K562 (cell line): ENCODE measurements around the gene ZNF775.

Source experiments
- ELF1 ChIP-seq: fragments of 200-800 bp; sonication (Bioruptor generic); IDR thresholded peaks from 2 replicates; pipeline ENCODE4 v1.6.1; 2016; ENCODE audit warnings: missing genetic modification characterization, missing compliant biosample characterization
- FOXM1 ChIP-seq, 2 experiments: fragments of 450-650 bp in 1 of 2; sonication (generic) in 1 of 2; formaldehyde crosslinking in 1 of 2; IDR thresholded peaks; 2 replicates each; pipeline versions ENCODE4 v1.6.1 to v1.9.0; 2017 to 2022; ENCODE audit warnings: low read depth in 2 of 2, mild to moderate bottlenecking in 2 of 2, missing genetic modification reagents in 1 of 2, moderate library complexity in 1 of 2
- HIVEP1 ChIP-seq: fragments of 250-450 bp; sonication (Bioruptor Pico); IDR thresholded peaks from 2 replicates; pipeline ENCODE4 v1.4.0; 2020; ENCODE audit warnings: mild to moderate bottlenecking
- KDM4B ChIP-seq, 2 experiments: fragments of 450-650 bp in 1 of 2; sonication (generic) in 1 of 2; IDR thresholded peaks; 2 replicates each; pipeline ENCODE4 v1.6.1; 2016 to 2017; ENCODE audit warnings: borderline replicate concordance in 2 of 2, antibody characterized with exemption in 1 of 2, low read depth in 1 of 2, mild to moderate bottlenecking in 1 of 2
- KLF10 ChIP-seq: fragments of 250-450 bp; sonication (Bioruptor Pico); IDR thresholded peaks from 2 replicates; pipeline ENCODE4 v1.6.1; 2021; ENCODE audit warnings: matching md5 sums
- RAD21 ChIP-seq, 2 experiments: fragments of 250-450 bp in 1 of 2; fragments of 450-650 bp in 1 of 2; sonication (Bioruptor Pico) in 1 of 2; formaldehyde crosslinking in 1 of 2; IDR thresholded peaks in 1 of 2; conservative IDR thresholded peaks in 1 of 2; 2 replicates each; pipeline versions ENCODE4 v1.4.0 to v1.8.0; 2020 to 2022; ENCODE audit warnings: mild to moderate bottlenecking in 2 of 2, moderate library complexity in 1 of 2
- RNF2 ChIP-seq: sonication (generic); IDR thresholded peaks from 2 replicates; pipeline ENCODE4 v1.6.1; 2016
- SNIP1 ChIP-seq: fragments of 450-650 bp; IDR thresholded peaks from 2 replicates; pipeline ENCODE4 v1.7.1; 2017; ENCODE audit warnings: low read depth, mild to moderate bottlenecking
- SRF ChIP-seq, 2 experiments: fragments of 250-450, 450-650 bp in 1 of 2; sonication (Bioruptor Pico) in 1 of 2; sonication (generic) in 1 of 2; formaldehyde crosslinking; IDR thresholded peaks; 2 replicates each; pipeline versions ENCODE4 v1.5.0 to v1.5.1; 2020 to 2022; ENCODE audit warnings: mild to moderate bottlenecking in 1 of 2, missing genetic modification reagents in 1 of 2
- ZNF589 ChIP-seq: fragments of 200-800 bp; sonication (Bioruptor generic); IDR thresholded peaks from 2 replicates; pipeline ENCODE4 v1.6.1; 2016; ENCODE audit warnings: low read depth, missing genetic modification characterization, missing compliant biosample characterization
- TF ChIP-seq, protein P1 (sequence below): fragments of 450-650 bp; IDR thresholded peaks from 2 replicates; pipeline ENCODE4 v1.6.1; 2016; ENCODE audit warnings: antibody characterized with exemption
- TF ChIP-seq, protein P2 (sequence below), 2 experiments: fragments of 450-650 bp in 1 of 2; IDR thresholded peaks; 2 replicates each; pipeline ENCODE4 v1.6.1; 2011 to 2017; ENCODE audit warnings: low read depth in 2 of 2, antibody characterized with exemption in 1 of 2, borderline replicate concordance in 1 of 2, low read length in 1 of 2, mild to moderate bottlenecking in 1 of 2, mixed read lengths in 1 of 2; ENCODE audit not compliant: control insufficient read depth in 1 of 2
- TF ChIP-seq, protein P3 (sequence below), 3 experiments: IDR thresholded peaks in 2 of 3; conservative IDR thresholded peaks in 1 of 3; 2 replicates each; pipeline ENCODE4 v1.5.1; 2011 to 2012; ENCODE audit warnings: low read length in 3 of 3, mild to moderate bottlenecking in 3 of 3, control low read depth in 2 of 3, improper control_type of control experiment in 1 of 3, inconsistent platforms in 1 of 3, low read depth in 1 of 3, mixed read lengths in 1 of 3, moderate library complexity in 1 of 3; ENCODE audit not compliant: insufficient read depth in 2 of 3

DNA sequence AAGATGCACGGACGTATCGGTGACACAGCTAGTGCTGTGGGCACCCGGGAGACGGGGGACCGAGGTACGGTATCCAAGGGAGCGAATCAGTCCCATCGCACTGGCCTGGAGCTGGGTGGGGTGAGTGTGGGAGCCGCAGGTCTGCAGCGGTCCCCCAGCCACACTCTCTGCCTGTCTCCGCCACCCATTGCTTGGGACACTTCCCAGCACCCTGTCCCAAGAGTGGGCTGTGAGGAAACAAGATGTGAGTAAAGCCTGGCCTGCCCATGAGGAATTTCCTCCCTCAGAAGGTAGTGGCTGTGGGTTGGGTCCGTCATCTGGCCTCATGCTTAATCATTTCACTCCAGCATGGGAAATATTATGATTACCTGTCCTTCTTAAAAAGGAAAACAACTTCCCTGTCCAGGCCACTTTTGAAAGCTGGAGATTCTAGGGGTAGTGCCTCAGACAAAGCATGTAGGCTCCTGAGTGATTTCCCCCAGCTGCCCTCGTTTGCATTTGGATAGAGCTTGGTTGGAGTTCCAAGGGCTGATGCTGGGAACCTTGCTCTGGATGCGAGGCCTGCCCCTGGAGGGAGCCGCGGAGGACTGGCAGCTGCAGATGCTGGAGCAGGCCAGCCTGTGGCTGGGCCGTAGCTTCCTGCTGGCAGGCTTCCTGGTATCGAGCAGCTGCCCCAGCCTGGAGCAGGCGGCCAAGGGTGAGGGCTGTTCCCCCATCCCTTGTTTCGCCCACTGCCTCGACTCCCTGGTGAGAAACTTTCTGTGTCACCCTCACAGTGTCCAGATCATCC, 49.6 kb upstream of the ZNF775 start:
- TF ChIP-seq SNIP1 = no peak
- no peak for TF ChIP-seq KLF10 (CRISPR knock-in tag)
- no peak for TF ChIP-seq FOXM1 (IDR thresholded peaks at IDR 0.05; ENCODE audit: low read depth)
- TF ChIP-seq FOXM1 (CRISPR knock-in tag; IDR thresholded peaks at IDR 0.05; ENCODE audit: low read depth) = no peak
- TF ChIP-seq RNF2 = no peak
- no peak for TF ChIP-seq SRF (CRISPR knock-in tag; IDR thresholded peaks at IDR 0.05)
- no peak for TF ChIP-seq KDM4B (IDR thresholded peaks at IDR 0.05; ENCODE audit: borderline replicate concordance in 2 of 2, low read depth in 1 of 2)
- TF ChIP-seq HIVEP1 (CRISPR knock-in tag) = no peak
- no peak for TF ChIP-seq ZNF589 (CRISPR knock-in tag)
- no peak for TF ChIP-seq ELF1
- TF ChIP-seq, protein P1, sequence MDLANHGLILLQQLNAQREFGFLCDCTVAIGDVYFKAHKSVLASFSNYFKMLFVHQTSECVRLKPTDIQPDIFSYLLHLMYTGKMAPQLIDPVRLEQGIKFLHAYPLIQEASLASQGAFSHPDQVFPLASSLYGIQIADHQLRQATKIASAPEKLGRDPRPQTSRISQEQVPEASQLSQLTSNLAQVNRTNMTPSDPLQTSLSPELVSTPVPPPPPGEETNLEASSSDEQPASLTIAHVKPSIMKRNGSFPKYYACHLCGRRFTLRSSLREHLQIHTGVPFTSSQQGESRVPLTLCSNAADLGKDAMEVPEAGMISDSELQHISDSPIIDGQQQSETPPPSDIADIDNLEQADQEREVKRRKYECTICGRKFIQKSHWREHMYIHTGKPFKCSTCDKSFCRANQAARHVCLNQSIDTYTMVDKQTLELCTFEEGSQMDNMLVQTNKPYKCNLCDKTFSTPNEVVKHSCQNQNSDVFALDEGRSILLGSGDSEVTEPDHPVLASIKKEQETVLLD = no peak
- TF ChIP-seq, protein P2, sequence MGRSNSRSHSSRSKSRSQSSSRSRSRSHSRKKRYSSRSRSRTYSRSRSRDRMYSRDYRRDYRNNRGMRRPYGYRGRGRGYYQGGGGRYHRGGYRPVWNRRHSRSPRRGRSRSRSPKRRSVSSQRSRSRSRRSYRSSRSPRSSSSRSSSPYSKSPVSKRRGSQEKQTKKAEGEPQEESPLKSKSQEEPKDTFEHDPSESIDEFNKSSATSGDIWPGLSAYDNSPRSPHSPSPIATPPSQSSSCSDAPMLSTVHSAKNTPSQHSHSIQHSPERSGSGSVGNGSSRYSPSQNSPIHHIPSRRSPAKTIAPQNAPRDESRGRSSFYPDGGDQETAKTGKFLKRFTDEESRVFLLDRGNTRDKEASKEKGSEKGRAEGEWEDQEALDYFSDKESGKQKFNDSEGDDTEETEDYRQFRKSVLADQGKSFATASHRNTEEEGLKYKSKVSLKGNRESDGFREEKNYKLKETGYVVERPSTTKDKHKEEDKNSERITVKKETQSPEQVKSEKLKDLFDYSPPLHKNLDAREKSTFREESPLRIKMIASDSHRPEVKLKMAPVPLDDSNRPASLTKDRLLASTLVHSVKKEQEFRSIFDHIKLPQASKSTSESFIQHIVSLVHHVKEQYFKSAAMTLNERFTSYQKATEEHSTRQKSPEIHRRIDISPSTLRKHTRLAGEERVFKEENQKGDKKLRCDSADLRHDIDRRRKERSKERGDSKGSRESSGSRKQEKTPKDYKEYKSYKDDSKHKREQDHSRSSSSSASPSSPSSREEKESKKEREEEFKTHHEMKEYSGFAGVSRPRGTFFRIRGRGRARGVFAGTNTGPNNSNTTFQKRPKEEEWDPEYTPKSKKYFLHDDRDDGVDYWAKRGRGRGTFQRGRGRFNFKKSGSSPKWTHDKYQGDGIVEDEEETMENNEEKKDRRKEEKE (IDR thresholded peaks at IDR 0.05; ENCODE audit: borderline replicate concordance in 1 of 2, control insufficient read depth in 1 of 2, low read depth in 2 of 2, low read length in 1 of 2) = no peak
- no peak for TF ChIP-seq RAD21 (CRISPR knock-in tag; conservative IDR thresholded peaks at IDR 0.05 in 1 of 2, IDR thresholded peaks at IDR 0.05 in 1 of 2)
- TF ChIP-seq, protein P3, sequence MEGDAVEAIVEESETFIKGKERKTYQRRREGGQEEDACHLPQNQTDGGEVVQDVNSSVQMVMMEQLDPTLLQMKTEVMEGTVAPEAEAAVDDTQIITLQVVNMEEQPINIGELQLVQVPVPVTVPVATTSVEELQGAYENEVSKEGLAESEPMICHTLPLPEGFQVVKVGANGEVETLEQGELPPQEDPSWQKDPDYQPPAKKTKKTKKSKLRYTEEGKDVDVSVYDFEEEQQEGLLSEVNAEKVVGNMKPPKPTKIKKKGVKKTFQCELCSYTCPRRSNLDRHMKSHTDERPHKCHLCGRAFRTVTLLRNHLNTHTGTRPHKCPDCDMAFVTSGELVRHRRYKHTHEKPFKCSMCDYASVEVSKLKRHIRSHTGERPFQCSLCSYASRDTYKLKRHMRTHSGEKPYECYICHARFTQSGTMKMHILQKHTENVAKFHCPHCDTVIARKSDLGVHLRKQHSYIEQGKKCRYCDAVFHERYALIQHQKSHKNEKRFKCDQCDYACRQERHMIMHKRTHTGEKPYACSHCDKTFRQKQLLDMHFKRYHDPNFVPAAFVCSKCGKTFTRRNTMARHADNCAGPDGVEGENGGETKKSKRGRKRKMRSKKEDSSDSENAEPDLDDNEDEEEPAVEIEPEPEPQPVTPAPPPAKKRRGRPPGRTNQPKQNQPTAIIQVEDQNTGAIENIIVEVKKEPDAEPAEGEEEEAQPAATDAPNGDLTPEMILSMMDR (IDR thresholded peaks at IDR 0.05 in 2 of 3, conservative IDR thresholded peaks at IDR 0.05 in 1 of 3; ENCODE audit: insufficient read depth in 2 of 3, low read depth in 1 of 3, low read length in 3 of 3) = no peak
